A549 treated with CORT108297 at 1 μM for 4 hours (cell line): ENCODE data around the gene C2CD3. TPM values are rescaled to one million over a fixed set of nuclear protein-coding genes. Genes with fewer than 3 reads are reported as not detected.

Experiments
- total RNA-seq: library from RNA; stranded (reverse); fragments of 200-300 nt; extraction: Qiagen RNA extraction; gene quantifications from 5 replicates; pipeline ENCODE4 v1.2.3, GENCODE V29; 2022

C2CD3 gene, protein sequence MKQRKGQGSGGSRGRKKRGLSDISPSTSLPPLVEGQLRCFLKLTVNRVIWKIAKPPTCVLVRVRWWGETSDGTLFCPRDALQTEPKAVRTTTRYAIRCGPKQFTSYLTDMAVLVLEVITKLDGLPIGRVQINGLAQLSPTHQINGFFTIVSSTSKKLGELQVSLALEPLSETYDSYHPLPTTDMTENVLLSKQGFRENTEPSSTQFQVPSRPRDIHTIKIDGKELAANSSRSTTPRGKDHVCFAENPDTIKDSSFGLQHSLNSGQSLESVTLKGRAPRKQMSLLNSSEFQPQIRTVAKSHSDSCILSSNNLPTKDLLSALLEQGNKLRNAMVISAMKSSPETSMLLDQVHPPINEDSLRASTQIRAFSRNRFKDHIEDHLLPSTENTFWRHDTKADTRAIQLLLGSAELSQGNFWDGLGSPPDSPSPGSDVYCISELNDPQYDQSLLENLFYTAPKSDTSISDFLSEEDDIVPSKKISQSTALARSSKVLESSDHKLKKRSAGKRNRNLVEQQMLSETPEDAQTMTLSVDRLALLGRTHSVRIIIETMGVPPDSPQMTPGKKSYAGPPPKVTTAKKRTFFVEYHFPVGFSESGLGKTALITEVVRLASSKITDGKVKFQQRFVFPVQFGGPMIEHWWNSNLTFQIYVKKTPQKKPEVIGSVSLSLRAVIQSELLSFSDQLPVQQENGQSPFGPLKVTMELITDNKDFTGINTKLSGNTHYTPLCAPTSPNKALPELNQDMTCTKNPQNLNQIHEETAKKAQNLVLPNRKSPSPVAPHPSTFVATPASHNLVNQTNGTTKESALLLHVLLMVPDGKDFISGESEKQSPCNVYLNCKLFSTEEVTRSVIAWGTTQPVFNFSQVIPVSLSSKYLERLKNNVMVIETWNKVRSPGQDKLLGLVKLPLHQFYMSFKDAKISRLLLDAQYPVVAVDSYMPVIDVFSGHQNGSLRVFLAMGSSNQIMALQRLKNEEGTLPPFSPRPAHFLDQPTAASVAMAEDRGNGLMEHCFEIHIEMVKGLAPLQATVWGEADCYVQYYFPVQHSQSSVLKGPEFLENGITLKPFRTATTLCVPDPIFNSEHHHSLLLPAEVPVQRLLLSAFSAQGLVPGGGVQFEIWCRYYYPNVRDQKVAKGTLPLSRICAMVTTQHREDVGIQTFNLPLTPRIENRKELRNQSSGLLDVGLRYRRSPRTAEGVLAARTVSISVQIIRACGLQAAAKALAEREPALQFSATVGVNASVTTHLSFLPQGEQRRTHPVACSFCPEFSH (N-terminal part only)
- total RNA-seq = 16.3 to 18.7 TPM (median 18.1 TPM) in 5 replicates

DNA sequence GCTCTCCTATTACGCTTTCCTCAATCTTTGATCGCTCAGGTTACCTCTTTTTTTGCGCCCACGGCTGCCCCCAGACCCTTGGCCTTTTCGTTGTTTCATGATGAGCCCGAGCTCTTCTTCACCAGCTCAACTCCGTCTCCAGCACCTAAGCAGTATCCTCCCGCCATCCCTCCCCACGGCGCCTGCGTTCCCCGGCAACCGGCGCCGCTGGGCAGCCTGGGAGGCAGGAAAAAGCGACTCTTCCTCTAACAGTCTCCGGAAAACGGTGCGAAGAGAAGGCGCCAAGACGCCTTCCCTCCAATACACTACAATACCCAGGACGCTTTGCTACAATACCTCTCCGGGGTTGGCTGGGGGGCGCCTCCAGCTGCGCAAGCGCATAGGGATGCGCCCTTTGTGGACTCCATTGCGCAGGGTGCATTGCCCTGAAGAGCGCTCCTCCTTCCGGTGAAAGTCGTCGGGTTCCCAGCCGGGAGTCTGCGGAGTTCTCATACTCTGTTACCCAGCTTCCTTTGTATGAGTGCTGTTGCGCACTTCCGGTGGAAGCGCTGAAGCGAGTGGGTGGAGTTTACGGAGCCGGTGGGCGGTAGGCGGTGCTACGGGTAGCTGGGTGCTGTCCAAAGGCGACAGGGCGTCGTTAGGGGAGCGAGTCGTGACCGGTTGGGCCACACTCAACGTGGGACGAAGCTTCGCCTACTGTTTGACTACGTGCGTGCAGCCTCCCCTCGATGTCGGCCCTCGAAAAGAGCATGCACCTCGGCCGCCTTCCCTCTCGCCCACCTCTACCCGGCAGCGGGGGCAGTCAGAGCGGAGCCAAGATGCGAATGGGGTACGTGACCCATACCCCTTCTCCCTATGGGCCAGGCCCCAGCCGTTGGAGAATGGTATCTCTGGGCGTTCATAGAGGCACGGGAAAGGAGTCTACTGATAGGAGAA, at the start of gene C2CD3, which contains the start of gene PPME1:
Gene C2CD3 (minus strand): TSS at position 309 of the 936 bp plus-strand sequence. CDS start 210 bp downstream, at position 99.
Gene PPME1 (plus strand): TSS at position 596 of the 936 bp plus-strand sequence. CDS start 133 bp downstream, at position 729.

DNA sequence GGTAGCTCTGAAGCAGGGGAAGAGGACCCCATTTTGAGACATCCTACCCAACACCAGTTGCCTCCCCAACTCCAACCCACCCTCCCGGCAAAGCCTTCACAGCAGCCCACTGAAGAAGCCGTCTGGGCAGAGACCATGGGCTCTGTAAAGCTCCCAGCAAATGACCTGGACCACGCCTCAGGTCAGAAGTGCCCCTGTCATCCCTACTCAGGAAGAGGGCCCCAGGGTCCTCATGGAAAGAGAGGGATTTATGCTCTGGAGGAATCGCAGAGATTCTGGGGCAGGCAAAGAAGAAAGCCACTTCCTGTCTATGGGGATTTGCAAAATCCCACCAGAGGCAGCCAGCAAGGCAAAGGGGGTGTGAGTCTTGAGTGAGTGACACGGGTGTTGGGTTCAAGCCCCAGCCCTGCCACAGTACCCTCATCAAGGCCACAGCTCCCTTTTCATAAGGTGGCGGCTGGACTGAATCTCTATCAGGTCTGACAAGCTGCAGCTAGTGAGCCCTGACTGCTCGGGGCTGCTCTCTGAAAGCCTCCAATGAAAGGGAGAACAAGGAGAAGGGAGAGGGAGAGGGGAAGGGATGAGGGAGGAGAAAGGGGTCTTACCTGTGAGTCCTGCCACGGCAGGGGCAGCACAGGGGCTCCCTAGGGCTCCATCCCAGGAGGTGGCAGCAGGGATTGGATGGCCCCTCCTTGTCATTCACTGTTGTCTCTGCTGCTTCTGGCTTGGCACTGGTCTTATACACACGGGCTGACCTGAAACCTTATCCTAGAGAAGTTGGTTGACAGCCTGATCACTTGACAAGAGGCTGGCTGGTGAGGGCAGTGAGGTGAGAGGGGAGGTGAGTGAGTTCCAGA, 162.2 kb downstream of the C2CD3 start, which contains the start of gene UCP3:
Gene UCP3 (minus strand): TSS at position 713 of the 857 bp plus-strand sequence. CDS start 2,043 bp downstream, outside the sequence.

DNA sequence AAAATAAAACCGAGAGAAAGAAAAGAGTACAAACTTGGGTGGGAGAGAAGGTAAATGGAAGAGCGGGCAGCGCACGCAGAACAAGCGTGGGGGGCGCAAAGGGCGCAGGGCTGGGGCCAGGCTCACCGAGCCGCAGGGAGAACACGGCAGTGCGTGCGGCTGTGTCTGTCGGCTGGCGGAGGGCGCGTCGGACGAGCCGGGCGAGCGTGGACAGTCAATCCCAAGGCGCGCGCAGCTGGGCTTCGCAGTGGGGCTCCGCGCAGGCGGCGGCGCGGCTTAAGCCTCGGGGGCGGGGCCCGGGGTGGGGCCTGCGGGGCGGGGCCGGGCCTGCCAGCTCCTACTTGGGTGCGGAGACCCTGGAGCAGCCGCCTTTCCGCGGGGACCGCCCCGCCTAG, 188.2 kb downstream of the C2CD3 start, which contains the start of gene UCP2:
Gene UCP2 (minus strand): TSS at position 249 of the 395 bp plus-strand sequence. CDS start 4,465 bp downstream, outside the sequence.

Other genes starting within 250 kb of the C2CD3 start
- gene DNAJB13, start 220.0 kb downstream of the C2CD3 start, total RNA-seq = 0.15 to 0.50 TPM (median 0.41 TPM) in 5 replicates
- gene UCP2, start 188.2 kb downstream of the C2CD3 start, total RNA-seq = 71.6 to 85.6 TPM (median 79.9 TPM) in 5 replicates
- 1.3 to 2.5 TPM (median 1.5 TPM) in 5 replicates for gene UCP3, start 161.9 kb downstream of the C2CD3 start, total RNA-seq
- gene PPME1, start 287 bp upstream of the C2CD3 start, total RNA-seq = 54.8 to 58.0 TPM (median 57.1 TPM) in 5 replicates
- gene P4HA3, start 140.6 kb upstream of the C2CD3 start, total RNA-seq = 32.7 to 58.9 TPM (median 45.2 TPM) in 5 replicates
- 8.9 to 17.0 TPM (median 14.7 TPM) in 5 replicates for gene PGM2L1, start 227.4 kb upstream of the C2CD3 start, total RNA-seq